Measurements from ENCODE around the gene SLC35G2. TPM values are rescaled to one million over a fixed set of nuclear protein-coding genes. Genes with fewer than 3 reads are reported as not detected.
A peak's percentile ranks its signal among the peaks of the same experiment; 100 is the strongest.

SLC35G2 gene
- total and polyA plus RNA-seq, 2 experiments from 2014 or later = 0.27 to 3.5 TPM

DNA sequence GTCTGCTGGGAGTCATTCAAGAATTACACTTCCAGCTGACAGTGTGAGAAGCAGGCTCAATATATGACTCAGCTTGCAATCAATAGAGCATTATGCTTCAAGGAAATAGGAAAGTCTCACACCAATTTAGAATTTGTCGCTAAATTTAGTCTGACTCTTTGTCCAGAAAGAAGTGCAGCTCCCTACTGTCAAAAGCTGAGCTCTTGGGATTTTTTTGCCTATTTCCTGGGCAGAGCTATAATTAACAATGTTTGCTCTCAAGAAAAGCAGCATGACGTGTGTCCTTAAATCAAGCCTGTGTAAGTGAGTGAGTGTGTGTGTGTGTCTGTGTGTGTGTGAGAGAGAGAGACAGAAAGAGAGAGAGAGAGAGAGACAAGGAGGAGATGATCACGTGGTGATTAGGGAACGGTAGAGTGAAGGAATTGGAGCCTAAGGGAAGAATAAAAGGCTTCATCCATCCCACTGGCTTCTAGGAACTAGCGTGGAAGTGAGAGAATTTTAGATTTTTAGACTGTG is 16.4 kb upstream of the SLC35G2 start:
- Histone ChIP-seq H3K27me3 (no peaks in the 10 kb centered on the region), H3K9me3 (ENCODE audit: low read depth) (no peaks in the 10 kb centered on the region), H3K36me3 (no peaks in the 10 kb centered on the region), H3K4me1 (ENCODE audit: low read depth) (peaks cover 8% of the 10 kb centered on the region), H3K27ac (peak overlapping the region; percentile 72), H3K4me3 (no peak overlapping the region)
- TF ChIP-seq, protein P1, sequence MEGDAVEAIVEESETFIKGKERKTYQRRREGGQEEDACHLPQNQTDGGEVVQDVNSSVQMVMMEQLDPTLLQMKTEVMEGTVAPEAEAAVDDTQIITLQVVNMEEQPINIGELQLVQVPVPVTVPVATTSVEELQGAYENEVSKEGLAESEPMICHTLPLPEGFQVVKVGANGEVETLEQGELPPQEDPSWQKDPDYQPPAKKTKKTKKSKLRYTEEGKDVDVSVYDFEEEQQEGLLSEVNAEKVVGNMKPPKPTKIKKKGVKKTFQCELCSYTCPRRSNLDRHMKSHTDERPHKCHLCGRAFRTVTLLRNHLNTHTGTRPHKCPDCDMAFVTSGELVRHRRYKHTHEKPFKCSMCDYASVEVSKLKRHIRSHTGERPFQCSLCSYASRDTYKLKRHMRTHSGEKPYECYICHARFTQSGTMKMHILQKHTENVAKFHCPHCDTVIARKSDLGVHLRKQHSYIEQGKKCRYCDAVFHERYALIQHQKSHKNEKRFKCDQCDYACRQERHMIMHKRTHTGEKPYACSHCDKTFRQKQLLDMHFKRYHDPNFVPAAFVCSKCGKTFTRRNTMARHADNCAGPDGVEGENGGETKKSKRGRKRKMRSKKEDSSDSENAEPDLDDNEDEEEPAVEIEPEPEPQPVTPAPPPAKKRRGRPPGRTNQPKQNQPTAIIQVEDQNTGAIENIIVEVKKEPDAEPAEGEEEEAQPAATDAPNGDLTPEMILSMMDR (IDR thresholded peaks at IDR 0.05; ENCODE audit: low read depth, low read length) = no peak
- peak; percentile 19 to 34 for DNase-seq (ENCODE audit: low read depth in 1 of 2, low spot score in 1 of 2)

DNA sequence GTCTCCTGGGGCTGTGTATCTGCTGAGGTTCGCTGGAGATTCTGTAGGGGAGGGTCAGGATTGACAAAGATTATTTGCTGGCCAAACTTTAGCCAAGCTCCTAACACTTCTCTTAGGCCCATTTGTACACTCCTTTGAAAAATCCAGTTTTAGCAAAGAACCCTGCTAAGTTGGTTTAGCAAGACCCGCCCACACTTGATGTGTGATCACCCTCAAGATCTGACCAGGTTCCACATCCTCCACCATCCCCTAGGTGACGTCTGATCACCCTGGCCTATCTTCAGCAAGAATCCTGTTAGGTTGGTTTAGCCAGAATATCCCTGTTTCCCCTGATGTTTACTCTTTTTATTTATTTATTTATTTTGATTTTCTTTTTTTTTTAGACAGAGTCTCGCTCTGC is 14.8 kb upstream of the SLC35G2 start:
- Histone ChIP-seq H3K27ac (no peak overlapping the region), H3K4me3 (no peak overlapping the region), H3K27me3 (no peaks in the 10 kb centered on the region), H3K9me3 (ENCODE audit: low read depth) (no peaks in the 10 kb centered on the region), H3K36me3 (no peaks in the 10 kb centered on the region), H3K4me1 (ENCODE audit: low read depth) (peaks cover 8% of the 10 kb centered on the region)
- DNase-seq (ENCODE audit: low read depth in 1 of 2, low spot score in 1 of 2) = no peak
- TF ChIP-seq, protein P1 (IDR thresholded peaks at IDR 0.05; ENCODE audit: low read depth, low read length) = no peak

DNA sequence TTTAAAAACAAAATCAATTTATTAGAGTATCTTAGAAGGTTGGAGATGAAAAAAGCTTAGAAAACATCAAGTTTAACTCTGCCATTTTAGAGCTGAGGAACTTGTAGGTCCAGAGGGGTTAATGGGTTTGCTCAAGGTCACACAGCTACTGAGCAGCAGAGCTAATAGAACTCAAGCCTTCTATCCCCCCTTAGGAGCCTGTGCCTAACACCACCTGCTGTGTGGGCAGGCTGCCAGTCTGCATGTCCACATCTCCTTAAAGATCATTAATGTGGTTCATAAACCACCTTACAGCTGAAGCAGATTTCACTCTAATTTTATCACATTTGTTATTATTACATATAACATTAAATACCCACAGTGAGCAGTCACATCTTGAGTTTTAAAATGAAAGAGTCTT is 14.1 kb upstream of the SLC35G2 start:
- Histone ChIP-seq H3K27ac (no peak overlapping the region), H3K4me3 (no peak overlapping the region), H3K27me3 (no peaks in the 10 kb centered on the region), H3K9me3 (ENCODE audit: low read depth) (no peaks in the 10 kb centered on the region), H3K36me3 (no peaks in the 10 kb centered on the region), H3K4me1 (ENCODE audit: low read depth) (peaks cover 8% of the 10 kb centered on the region)
- TF ChIP-seq, protein P1 (IDR thresholded peaks at IDR 0.05; ENCODE audit: low read depth, low read length) = no peak
- no peak for DNase-seq (ENCODE audit: low read depth in 1 of 2, low spot score in 1 of 2)

DNA sequence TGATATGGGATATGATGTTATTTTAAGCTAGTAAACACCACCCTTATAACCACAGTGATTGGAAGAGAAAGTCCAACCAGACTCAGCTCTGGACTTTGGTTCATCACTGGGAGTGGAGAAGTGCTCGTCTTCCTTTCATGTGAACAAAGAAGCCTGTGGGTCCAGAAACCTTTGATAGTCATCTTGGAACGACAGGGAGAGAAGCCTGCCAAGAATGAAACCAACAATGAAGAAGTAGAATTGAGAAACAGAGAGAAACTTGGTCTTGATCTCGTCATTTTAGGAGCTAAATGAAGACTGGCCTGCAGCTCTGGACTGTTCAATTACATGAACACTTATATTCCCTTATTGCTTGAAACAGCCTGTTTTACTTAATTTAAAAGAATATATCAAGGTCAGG is 13.1 kb upstream of the SLC35G2 start:
- Histone ChIP-seq H3K27ac (no peak overlapping the region), H3K9me3 (ENCODE audit: low read depth) (no peaks in the 10 kb centered on the region), H3K4me1 (ENCODE audit: low read depth) (peaks cover 8% of the 10 kb centered on the region), H3K36me3 (no peaks in the 10 kb centered on the region), H3K27me3 (no peaks in the 10 kb centered on the region), H3K4me3 (no peak overlapping the region)
- TF ChIP-seq, protein P1 (IDR thresholded peaks at IDR 0.05; ENCODE audit: low read depth, low read length) = no peak
- no peak for DNase-seq (ENCODE audit: low read depth in 1 of 2, low spot score in 1 of 2)

DNA sequence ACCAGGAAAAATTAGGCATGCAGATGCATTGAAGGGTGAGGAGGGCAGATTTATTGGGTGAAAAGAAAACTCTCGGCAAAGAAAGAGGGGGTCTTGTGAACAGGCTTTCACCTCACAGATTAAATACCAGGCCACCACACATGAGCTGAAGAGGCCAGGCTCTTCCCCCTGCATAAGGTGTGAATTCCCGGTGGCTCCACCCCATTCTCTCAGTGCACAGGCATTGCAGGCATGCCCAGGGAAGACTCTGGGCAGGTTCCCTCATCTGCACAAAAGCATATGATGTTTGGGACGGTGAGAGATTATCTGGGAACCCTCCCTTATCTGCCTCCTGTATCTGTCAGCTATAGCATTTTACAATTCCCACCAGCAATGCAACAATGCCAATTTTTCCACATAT is 7.2 kb upstream of the SLC35G2 start:
- Histone ChIP-seq H3K4me3 (no peak overlapping the region), H3K9me3 (ENCODE audit: low read depth) (no peaks in the 10 kb centered on the region), H3K27me3 (peaks cover 2% of the 10 kb centered on the region), H3K27ac (no peak overlapping the region), H3K4me1 (ENCODE audit: low read depth) (no peaks in the 10 kb centered on the region), H3K36me3 (no peaks in the 10 kb centered on the region)
- TF ChIP-seq, protein P1 (IDR thresholded peaks at IDR 0.05; ENCODE audit: low read depth, low read length) = no peak
- DNase-seq (ENCODE audit: low read depth in 1 of 2, low spot score in 1 of 2) = no peak

DNA sequence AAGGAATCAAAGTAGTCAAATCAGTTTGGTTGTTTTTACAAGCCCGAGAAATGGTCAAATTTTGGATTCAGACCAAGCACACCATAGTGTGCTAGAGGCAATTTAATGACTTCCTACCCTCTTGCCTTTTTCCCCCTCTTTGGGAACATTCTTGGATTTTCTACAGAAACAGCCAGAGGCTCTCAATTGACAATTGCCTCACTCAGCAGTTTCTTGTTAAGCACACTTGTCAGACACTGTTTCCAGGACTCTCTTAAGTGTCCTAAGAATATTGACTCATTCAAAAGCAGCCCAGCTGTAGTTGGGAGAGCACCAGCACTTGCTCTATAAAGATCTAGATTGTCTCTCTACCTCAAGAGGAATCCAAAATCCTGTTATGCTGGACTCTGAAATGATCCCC is 1.5 kb upstream of the SLC35G2 start:
- H3K27ac ChIP-seq = no peak overlapping the region
- no peaks in the 10 kb centered on the region for H3K9me3 ChIP-seq (ENCODE audit: low read depth)
- H3K27me3 ChIP-seq = peaks cover 17% of the 10 kb centered on the region
- no peaks in the 10 kb centered on the region for H3K36me3 ChIP-seq
- peaks cover 5% of the 10 kb centered on the region for H3K4me1 ChIP-seq (ENCODE audit: low read depth)
- peak in 1 of 2 donors; percentile 18 for DNase-seq (ENCODE audit: low read depth in 1 of 2, low spot score in 1 of 2)
- TF ChIP-seq, protein P1 (IDR thresholded peaks at IDR 0.05; ENCODE audit: low read depth, low read length) = no peak
- no peak overlapping the region for H3K4me3 ChIP-seq

All from cardiac muscle cell (in vitro differentiated cells and primary cell).